Measurements from ENCODE around the gene ISG15.
"Not testable (repeated sequence)": the region's sequence is repeated elsewhere in the genome, so short reads cannot be mapped to it uniquely, and the experiment has no call there.

The ISG15 gene

GRCh38 chr1:985126-985525 is 28.2 kb upstream of the ISG15 start:
- no peak overlapping the region for H3K4me3 ChIP-seq (ENCODE audit: control insufficient read depth, low read depth, low read length)
- TF ChIP-seq CTCF (IDR thresholded peaks at IDR 0.05; ENCODE audit: control insufficient read depth, insufficient read depth, low read depth, low read length, missing control alignments), result no peak

GRCh38 chr1:988061-988460 is 25.2 kb upstream of the ISG15 start:
- not testable (repeated sequence) for H3K4me3 ChIP-seq (ENCODE audit: control insufficient read depth, low read depth, low read length); DNase-seq (ENCODE audit: low read depth)

More at GRCh38 chr1:985126-985525, 28.2 kb upstream of the ISG15 start:
- DNase-seq (ENCODE audit: low read depth), result no peak

- H3K4me3 ChIP-seq (ENCODE audit: control insufficient read depth, low read depth, low read length); DNase-seq (ENCODE audit: low read depth): not testable (repeated sequence)
Measured at GRCh38 chr1:991275-991674, 22.0 kb upstream of the ISG15 start.

- H3K4me3 ChIP-seq (ENCODE audit: control insufficient read depth, low read depth, low read length), result no peak overlapping the region
- no peak for DNase-seq (ENCODE audit: low read depth)
- TF ChIP-seq CTCF (IDR thresholded peaks at IDR 0.05; ENCODE audit: control insufficient read depth, insufficient read depth, low read depth, low read length, missing control alignments), result no peak
Measured at GRCh38 chr1:991895-992294, 21.4 kb upstream of the ISG15 start.

GRCh38 chr1:992362-992761 is 20.9 kb upstream of the ISG15 start:
- TF ChIP-seq CTCF (IDR thresholded peaks at IDR 0.05; ENCODE audit: control insufficient read depth, insufficient read depth, low read depth, low read length, missing control alignments), result no peak
- no peak overlapping the region for H3K4me3 ChIP-seq (ENCODE audit: control insufficient read depth, low read depth, low read length)
- no peak for DNase-seq (ENCODE audit: low read depth)

- H3K4me3 ChIP-seq (ENCODE audit: control insufficient read depth, low read depth, low read length), result no peak overlapping the region
- no peak for DNase-seq (ENCODE audit: low read depth)
- TF ChIP-seq CTCF (IDR thresholded peaks at IDR 0.05; ENCODE audit: control insufficient read depth, insufficient read depth, low read depth, low read length, missing control alignments), result no peak
Measured at GRCh38 chr1:993379-993995, 19.8 kb upstream of the ISG15 start.

- not testable (repeated sequence) for DNase-seq (ENCODE audit: low read depth)
Measured at GRCh38 chr1:994546-994945, 18.8 kb upstream of the ISG15 start.

GRCh38 chr1:995665-996633 is 17.3 kb upstream of the ISG15 start:
- no peak for TF ChIP-seq CTCF (IDR thresholded peaks at IDR 0.05; ENCODE audit: control insufficient read depth, insufficient read depth, low read depth, low read length, missing control alignments)
- H3K4me3 ChIP-seq (ENCODE audit: control insufficient read depth, low read depth, low read length), result no peak overlapping the region
- no peak for DNase-seq (ENCODE audit: low read depth)

More at GRCh38 chr1:994546-994945, 18.8 kb upstream of the ISG15 start:
- H3K4me3 ChIP-seq (ENCODE audit: control insufficient read depth, low read depth, low read length), result not testable (repeated sequence)
